ENCODE measurements around the gene SVIL.

DNA sequence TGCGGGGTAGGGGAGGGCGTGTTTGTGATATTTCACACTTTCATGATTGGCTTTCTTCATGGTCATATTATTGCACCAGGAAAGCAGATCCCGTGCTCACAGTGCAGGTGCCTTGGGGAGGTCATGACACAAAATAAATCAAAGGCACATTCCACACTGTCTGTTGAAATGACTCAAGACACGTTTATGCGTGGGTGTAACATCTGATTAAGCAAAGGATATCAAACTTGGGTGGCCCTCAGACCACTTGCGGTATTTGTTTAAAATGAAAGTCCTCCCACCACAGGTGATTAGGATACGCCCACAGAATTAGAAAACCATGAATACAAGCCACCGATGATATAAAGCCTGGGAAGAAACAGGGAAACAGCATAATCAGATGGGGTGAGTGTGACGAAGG is 51.1 kb downstream of the SVIL start:
- TF ChIP-seq CTCF (IDR thresholded peaks at IDR 0.05) (no peak), POLR2A (IDR thresholded peaks at IDR 0.05) (no peak), POLR2AphosphoS5 (IDR thresholded peaks at IDR 0.05) (no peak), EP300 (IDR thresholded peaks at IDR 0.05) (no peak)
